ENCODE measurements around the gene SLC47A2.

The SLC47A2 gene

GRCh38 chr17:19659366-19660177 lies 56.8 kb downstream of the SLC47A2 start:
- TF ChIP-seq CTCF (IDR thresholded peaks at IDR 0.05; ENCODE audit: low read depth, low read length, missing control alignments): no peak
- H3K4me3 ChIP-seq (replicated peaks; ENCODE audit: low read depth, low read length): no peak overlapping the region

GRCh38 chr17:19656851-19657581 lies 59.4 kb downstream of the SLC47A2 start:
- TF ChIP-seq CTCF (IDR thresholded peaks at IDR 0.05; ENCODE audit: low read depth, low read length, missing control alignments): no peak
- no peak for DNase-seq (ENCODE audit: extremely low read depth, low read depth)
- no peak overlapping the region for H3K4me3 ChIP-seq (replicated peaks; ENCODE audit: low read depth, low read length)

More at GRCh38 chr17:19659366-19660177, 56.8 kb downstream of the SLC47A2 start:
- no peak for DNase-seq (ENCODE audit: extremely low read depth, low read depth)

- no peak for TF ChIP-seq CTCF (IDR thresholded peaks at IDR 0.05; ENCODE audit: low read depth, low read length, missing control alignments)
- no peak for DNase-seq (ENCODE audit: extremely low read depth, low read depth)
- no peak overlapping the region for H3K4me3 ChIP-seq (replicated peaks; ENCODE audit: low read depth, low read length)
Measured at GRCh38 chr17:19656336-19656735, 60.0 kb downstream of the SLC47A2 start.

GRCh38 chr17:19654896-19655295 lies 61.5 kb downstream of the SLC47A2 start:
- H3K4me3 ChIP-seq (replicated peaks; ENCODE audit: low read depth, low read length): no peak overlapping the region
- no peak for TF ChIP-seq CTCF (IDR thresholded peaks at IDR 0.05; ENCODE audit: low read depth, low read length, missing control alignments)
- DNase-seq (ENCODE audit: extremely low read depth, low read depth): no peak

GRCh38 chr17:19654342-19654886 lies 62.0 kb downstream of the SLC47A2 start:
- TF ChIP-seq CTCF (IDR thresholded peaks at IDR 0.05; ENCODE audit: low read depth, low read length, missing control alignments): no peak
- H3K4me3 ChIP-seq (replicated peaks; ENCODE audit: low read depth, low read length): no peak overlapping the region
- DNase-seq (ENCODE audit: extremely low read depth, low read depth): no peak

GRCh38 chr17:19652595-19652994 lies 63.8 kb downstream of the SLC47A2 start:
- no peak for DNase-seq (ENCODE audit: extremely low read depth, low read depth)
- TF ChIP-seq CTCF (IDR thresholded peaks at IDR 0.05; ENCODE audit: low read depth, low read length, missing control alignments): no peak
- no peak overlapping the region for H3K4me3 ChIP-seq (replicated peaks; ENCODE audit: low read depth, low read length)
